Endodermal cell (in vitro differentiated cells): ENCODE measurements around the gene GAREM1. TPM values are rescaled to one million over a fixed set of nuclear protein-coding genes. Genes with fewer than 3 reads are reported as not detected.

Experiments used
- DNase-seq: peaks from one replicate; pipeline ENCODE4 v3.0.0-alpha.2; 2017
- H3K27ac ChIP-seq: 2 replicates; pipeline ENCODE4 v1.5.1; 2013; ENCODE audit warnings: mild to moderate bottlenecking, low read depth, low read length, moderate library complexity
- H3K27me3 ChIP-seq: 2 replicates; pipeline ENCODE4 v1.6.1; 2013; ENCODE audit warnings: mild to moderate bottlenecking, low read length, moderate library complexity; ENCODE audit not compliant: insufficient read depth, control insufficient read depth, poor library complexity, severe bottlenecking
- H3K36me3 ChIP-seq: 2 replicates; pipeline ENCODE4 v1.7.0; 2013; ENCODE audit warnings: mild to moderate bottlenecking, low read length, moderate library complexity; ENCODE audit not compliant: control insufficient read depth, insufficient read depth
- H3K4me1 ChIP-seq: one replicate; pipeline ENCODE4 v1.7.0; 2013; ENCODE audit warnings: low read length; ENCODE audit not compliant: control insufficient read depth, insufficient read depth
- H3K4me3 ChIP-seq: 2 replicates; pipeline ENCODE4 v1.5.1; 2013; ENCODE audit warnings: mild to moderate bottlenecking, low read length, moderate library complexity
- H3K9ac ChIP-seq: 2 replicates; pipeline ENCODE4 v1.6.1; 2013; ENCODE audit warnings: mild to moderate bottlenecking, low read length, moderate library complexity; ENCODE audit not compliant: poor library complexity, severe bottlenecking; ENCODE audit errors: extremely low read depth
- H3K9me3 ChIP-seq: 2 replicates; pipeline ENCODE4 v1.6.1; 2013; ENCODE audit warnings: mild to moderate bottlenecking, low read length, moderate library complexity; ENCODE audit not compliant: control insufficient read depth
- H3K27ac Mint-ChIP-seq: 2 replicates; pipeline ENCODE4 v1.8.0; 2020; ENCODE audit warnings: mixed read lengths
- H3K27me3 Mint-ChIP-seq: 2 replicates; pipeline ENCODE4 v1.8.0; 2021; ENCODE audit warnings: mild to moderate bottlenecking, mixed read lengths; ENCODE audit not compliant: insufficient read depth
- H3K36me3 Mint-ChIP-seq: 2 replicates; pipeline ENCODE4 v1.8.0; 2020; ENCODE audit warnings: low read depth, mixed read lengths
- H3K4me1 Mint-ChIP-seq: 2 replicates; pipeline ENCODE4 v1.8.0; 2020; ENCODE audit warnings: mixed read lengths
- H3K4me3 Mint-ChIP-seq: 2 replicates; pipeline ENCODE4 v1.8.0; 2020; ENCODE audit warnings: mild to moderate bottlenecking, moderate library complexity, mixed read lengths
- H3K9me3 Mint-ChIP-seq: 2 replicates; pipeline ENCODE4 v1.8.0; 2020; ENCODE audit warnings: mild to moderate bottlenecking, mixed read lengths
- CTCF ChIP-seq: fragments of 200-600 bp; sonication (generic); conservative IDR thresholded peaks from 2 replicates; pipeline ENCODE4 v1.5.0; 2021; ENCODE audit warnings: antibody characterized with exemption, mild to moderate bottlenecking
- WGBS, 2 experiments: methylation state at CpG; one replicate each; pipeline versions ENCODE4 v1.1.5 to v1.1.7; 2013; ENCODE audit warnings: missing lambda C conversion rate in 2 of 2, mixed read lengths in 1 of 2; ENCODE audit not compliant: insufficient coverage in 1 of 2, insufficient read length in 1 of 2; 5-methylcytosine and 5-hydroxymethylcytosine counted together
- total RNA-seq, 2 donors: library from RNA; stranded (reverse); fragmentation: NEBNext Ultra II Directional in 1 of 2; extraction: Animal tissue kit (Norgen Biotek cat#: 25700) in 1 of 2; gene quantifications; 2 replicates in 1 of 2; 3 replicates in 1 of 2; pipeline ENCODE4 v1.2.1, GENCODE V29; 2021

The GAREM1 gene
- total RNA-seq, 2 donors from 2014 or later, result 9.2 to 9.4 TPM

DNA sequence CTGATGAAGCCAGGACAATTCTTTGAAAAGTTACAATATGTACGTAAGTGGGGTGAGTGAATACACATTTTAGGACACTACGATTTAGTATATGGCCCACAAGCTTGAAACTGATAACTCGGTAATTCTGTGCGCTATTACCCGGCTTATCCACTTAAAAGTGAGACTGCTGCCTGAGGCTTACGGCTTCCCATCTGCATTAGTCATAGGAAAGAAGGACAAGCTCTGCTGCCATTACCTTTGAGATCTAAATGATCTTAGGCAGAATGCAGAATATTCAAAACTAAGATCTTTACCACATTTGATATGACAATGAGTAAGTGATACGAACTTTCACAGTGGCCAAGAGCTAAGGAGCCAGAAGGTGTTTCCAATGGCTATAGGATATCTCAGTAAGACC, 133.3 kb downstream of the GAREM1 start:
- H3K9me3 ChIP-seq, result no peaks in the 10 kb centered on the region
- no peaks in the 10 kb centered on the region for H3K27me3 ChIP-seq
- no peaks in the 10 kb centered on the region for H3K9me3 Mint-ChIP-seq
- no peak overlapping the region for H3K9ac ChIP-seq
- no peaks in the 10 kb centered on the region for H3K4me1 ChIP-seq
- H3K4me3 Mint-ChIP-seq, result no peak overlapping the region
- no peak overlapping the region for H3K4me3 ChIP-seq
- H3K27ac Mint-ChIP-seq, result peak overlapping the region; percentile 12
- no peaks in the 10 kb centered on the region for H3K36me3 Mint-ChIP-seq
- no peak for TF ChIP-seq CTCF
- no peaks in the 10 kb centered on the region for H3K27me3 Mint-ChIP-seq
- DNase-seq, result no peak
- 93% methylated on average over 6 to 7 of the region's 7 CpGs for WGBS, 2 experiments
- no peak overlapping the region for H3K27ac ChIP-seq
- no peaks in the 10 kb centered on the region for H3K36me3 ChIP-seq
- peaks cover 5% of the 10 kb centered on the region for H3K4me1 Mint-ChIP-seq

DNA sequence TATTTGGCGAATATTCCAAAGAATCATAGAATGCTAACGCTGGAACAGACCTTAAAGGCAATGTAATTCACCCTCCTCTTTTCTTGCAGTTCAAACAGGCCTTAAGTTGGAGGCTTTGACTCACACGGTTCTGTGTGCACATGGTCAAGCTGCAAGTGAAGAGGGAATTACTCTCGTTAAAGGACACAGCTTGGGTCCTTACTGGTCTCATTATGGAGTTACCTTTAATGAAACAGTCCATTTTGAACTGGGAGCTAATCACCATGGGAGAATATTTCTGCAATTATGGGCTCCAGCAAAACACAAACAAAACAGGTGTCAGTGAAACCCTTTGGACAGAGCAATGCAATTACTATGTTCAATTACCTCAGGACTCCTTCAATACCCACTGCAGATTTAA, 135.5 kb downstream of the GAREM1 start:
- Mint-ChIP-seq H3K4me1 (peaks cover 5% of the 10 kb centered on the region), H3K27ac (no peak overlapping the region), H3K9me3 (no peaks in the 10 kb centered on the region), H3K36me3 (no peaks in the 10 kb centered on the region), H3K27me3 (no peaks in the 10 kb centered on the region), H3K4me3 (no peak overlapping the region)
- Histone ChIP-seq H3K9me3 (no peaks in the 10 kb centered on the region), H3K27me3 (no peaks in the 10 kb centered on the region), H3K27ac (peak overlapping the region; percentile 9), H3K4me1 (no peaks in the 10 kb centered on the region), H3K36me3 (no peaks in the 10 kb centered on the region), H3K4me3 (no peak overlapping the region), H3K9ac (no peak overlapping the region)
- WGBS, 2 experiments, result 87 to 88% methylated on average over 4 of the region's 4 CpGs
- TF ChIP-seq CTCF, result no peak
- no peak for DNase-seq

- TF ChIP-seq CTCF, result no peak
- Histone ChIP-seq H3K27ac (no peak overlapping the region), H3K9me3 (no peaks in the 10 kb centered on the region), H3K27me3 (no peaks in the 10 kb centered on the region), H3K4me1 (no peaks in the 10 kb centered on the region), H3K9ac (no peak overlapping the region), H3K4me3 (no peak overlapping the region), H3K36me3 (no peaks in the 10 kb centered on the region)
- no peak for DNase-seq
- H3K4me3 Mint-ChIP-seq, result no peak overlapping the region
- WGBS, 2 experiments, result 93 to 100% methylated on average over 4 to 7 of the region's 7 CpGs
- H3K4me1 Mint-ChIP-seq, result peaks cover 5% of the 10 kb centered on the region
- H3K27ac Mint-ChIP-seq, result no peak overlapping the region
- no peaks in the 10 kb centered on the region for H3K9me3 Mint-ChIP-seq
- H3K36me3 Mint-ChIP-seq, result no peaks in the 10 kb centered on the region
- no peaks in the 10 kb centered on the region for H3K27me3 Mint-ChIP-seq
Observed at GRCh38 chr18:32333781-32334180, 136.9 kb downstream of the GAREM1 start.
